AG10803 (cell line): Measurements from ENCODE around the gene AKT1S1.

Experiments used
- DNase-seq: peaks from one replicate; pipeline ENCODE4 v3.0.0; 2010; ENCODE audit warnings: low read depth
- H3K4me3 ChIP-seq: 2 replicates; pipeline ENCODE4 v1.5.1; 2011; ENCODE audit warnings: mild to moderate bottlenecking, low read length, control low read depth
- CTCF ChIP-seq: conservative IDR thresholded peaks from 2 replicates; pipeline ENCODE4 v1.5.1; 2011; ENCODE audit warnings: mild to moderate bottlenecking, low read length, control low read depth, inconsistent platforms

Gene AKT1S1

GRCh38 chr19:49887037-49887664 is 10.0 kb upstream of the AKT1S1 start:
- no peak for TF ChIP-seq CTCF
- no peak overlapping the region for H3K4me3 ChIP-seq
- no peak for DNase-seq

GRCh38 chr19:49884760-49885159 is 7.6 kb upstream of the AKT1S1 start:
- no peak overlapping the region for H3K4me3 ChIP-seq
- DNase-seq, result no peak
- no peak for TF ChIP-seq CTCF

GRCh38 chr19:49884109-49884508 is 7.0 kb upstream of the AKT1S1 start:
- DNase-seq, result no peak
- TF ChIP-seq CTCF, result no peak
- H3K4me3 ChIP-seq, result no peak overlapping the region

- TF ChIP-seq CTCF, result no peak
- DNase-seq, result no peak
- no peak overlapping the region for H3K4me3 ChIP-seq
Measured at GRCh38 chr19:49883094-49883493, 5.9 kb upstream of the AKT1S1 start.

- TF ChIP-seq CTCF, result no peak
- DNase-seq, result no peak
- no peak overlapping the region for H3K4me3 ChIP-seq
Measured at GRCh38 chr19:49882643-49883042, 5.5 kb upstream of the AKT1S1 start.

GRCh38 chr19:49881672-49882394 is 4.7 kb upstream of the AKT1S1 start:
- no peak for DNase-seq
- no peak for TF ChIP-seq CTCF
- no peak overlapping the region for H3K4me3 ChIP-seq

GRCh38 chr19:49881186-49881585 is 4.0 kb upstream of the AKT1S1 start:
- DNase-seq, result no peak
- no peak for TF ChIP-seq CTCF
- no peak overlapping the region for H3K4me3 ChIP-seq
